GM12878 (cell line): ENCODE measurements around the gene INSL3. TPM values are rescaled to one million over a fixed set of nuclear protein-coding genes. Genes with fewer than 3 reads are reported as not detected.

Source experiments
- CBX5 ChIP-seq: sonication (generic); IDR thresholded peaks from 2 replicates; pipeline ENCODE4 v1.6.1; 2016; ENCODE audit warnings: low read depth, moderate library complexity, mild to moderate bottlenecking, inconsistent platforms
- CREB1 ChIP-seq: IDR thresholded peaks from 2 replicates; pipeline ENCODE4 v1.6.1; 2012; ENCODE audit warnings: low read depth, mild to moderate bottlenecking, inconsistent platforms
- EED ChIP-seq: sonication (generic); IDR thresholded peaks from 2 replicates; pipeline ENCODE4 v1.6.1; 2016; ENCODE audit warnings: antibody characterized with exemption, low read depth
- IKZF2 ChIP-seq, 2 experiments: fragments of 450-650 bp; IDR thresholded peaks; 2 replicates each; pipeline ENCODE4 v1.6.1; 2017; ENCODE audit warnings: mild to moderate bottlenecking in 2 of 2, moderate library complexity in 2 of 2
- JUND ChIP-seq: IDR thresholded peaks from 2 replicates; pipeline ENCODE4 v1.6.1; 2012; ENCODE audit warnings: low read depth, mild to moderate bottlenecking, low read length, improper control_type of control experiment, moderate library complexity
- PML ChIP-seq: IDR thresholded peaks from 2 replicates; pipeline ENCODE4 v1.6.1; 2012; ENCODE audit warnings: low read length, inconsistent platforms
- POLR2A ChIP-seq: IDR thresholded peaks from 2 replicates; pipeline ENCODE4 v1.6.1; 2011; ENCODE audit warnings: low read depth, mild to moderate bottlenecking, low read length
- SIN3A ChIP-seq: IDR thresholded peaks from 2 replicates; pipeline ENCODE4 v1.6.1; 2012; ENCODE audit warnings: low read depth, low read length, improper control_type of control experiment
- TBL1XR1 ChIP-seq: IDR thresholded peaks from 2 replicates; pipeline ENCODE4 v1.6.1; 2012; ENCODE audit warnings: low read depth, low read length, improper control_type of control experiment
- polyA plus RNA-seq, 11 experiments: library from polyadenylated mRNA; depleted of rRNA in 4 of 11; unstranded in 6 of 11; stranded (reverse) in 5 of 11; fragments of >200 nt; fragmentation: Nextera tagmentation in 4 of 11; fragmentation: Illumina TruSeq in 1 of 11; extraction: Ambion mirVana in 4 of 11; extraction: Trizol in 1 of 11; gene quantifications; 1 replicate in 1 of 11; 2 replicates in 10 of 11; pipeline versions ENCODE4 v1.2.1 to v1.2.3, GENCODE V29; 2011 to 2016; ENCODE audit warnings: inconsistent platforms in 2 of 11, missing spikeins in 2 of 11, low read depth in 1 of 11
- total RNA-seq, 4 experiments: library from RNA; depleted of rRNA in 3 of 4; stranded (reverse); fragments of >200 nt in 3 of 4; fragmentation: Illumina TruSeq in 1 of 4; extraction: Trizol in 1 of 4; gene quantifications; 2 replicates each; pipeline versions ENCODE4 v1.2.1 to v1.2.3, GENCODE V29; 2013 to 2021
- TF ChIP-seq, protein P1 (sequence below): fragments of 150-350 bp; IDR thresholded peaks from 2 replicates; pipeline ENCODE4 v1.6.1; 2016; ENCODE audit warnings: low read depth, low read length
- TF ChIP-seq, protein P2 (sequence below): IDR thresholded peaks from 2 replicates; pipeline ENCODE4 v1.6.1; 2011; ENCODE audit warnings: borderline replicate concordance, low read depth, mild to moderate bottlenecking, moderate library complexity, mixed read lengths, low read length; ENCODE audit not compliant: insufficient read depth; ENCODE audit errors: extremely low read length
- TF ChIP-seq, protein P3 (sequence below): fragments of 150-350 bp; IDR thresholded peaks from 2 replicates; pipeline ENCODE4 v1.6.1; 2014; ENCODE audit warnings: mild to moderate bottlenecking, low read depth, low read length
- TF ChIP-seq, protein P4 (sequence below): IDR thresholded peaks from 2 replicates; pipeline ENCODE4 v1.6.1; 2011; ENCODE audit warnings: low read depth, low read length, improper control_type of control experiment, borderline replicate concordance
- TF ChIP-seq, protein P5 (sequence below): IDR thresholded peaks from 2 replicates; pipeline ENCODE4 v1.6.1; 2012; ENCODE audit warnings: low read depth, low read length, improper control_type of control experiment
- TF ChIP-seq, protein P6 (sequence below): fragments of 450-650 bp; IDR thresholded peaks from 2 replicates; pipeline ENCODE4 v1.6.1; 2017; ENCODE audit warnings: mild to moderate bottlenecking, low read depth, inconsistent platforms; ENCODE audit not compliant: poor library complexity, severe bottlenecking
- TF ChIP-seq, protein P7 (sequence below), 3 experiments: IDR thresholded peaks in 2 of 3; conservative IDR thresholded peaks in 1 of 3; 2 replicates each; pipeline ENCODE4 v1.5.1; 2011; ENCODE audit warnings: low read depth in 3 of 3, low read length in 3 of 3, mild to moderate bottlenecking in 3 of 3, control low read depth in 2 of 3, moderate library complexity in 2 of 3, inconsistent platforms in 1 of 3, mixed read lengths in 1 of 3; ENCODE audit not compliant: control insufficient read depth in 2 of 3, insufficient read depth in 1 of 3; ENCODE audit errors: extremely low read depth in 1 of 3

Gene INSL3
- total and polyA plus RNA-seq, 10 of the 15 experiments (the other 5 are each of a cell fraction or from before 2014, with no cell fraction given) = 0.27 to 1.9 (median 0.70) TPM

DNA sequence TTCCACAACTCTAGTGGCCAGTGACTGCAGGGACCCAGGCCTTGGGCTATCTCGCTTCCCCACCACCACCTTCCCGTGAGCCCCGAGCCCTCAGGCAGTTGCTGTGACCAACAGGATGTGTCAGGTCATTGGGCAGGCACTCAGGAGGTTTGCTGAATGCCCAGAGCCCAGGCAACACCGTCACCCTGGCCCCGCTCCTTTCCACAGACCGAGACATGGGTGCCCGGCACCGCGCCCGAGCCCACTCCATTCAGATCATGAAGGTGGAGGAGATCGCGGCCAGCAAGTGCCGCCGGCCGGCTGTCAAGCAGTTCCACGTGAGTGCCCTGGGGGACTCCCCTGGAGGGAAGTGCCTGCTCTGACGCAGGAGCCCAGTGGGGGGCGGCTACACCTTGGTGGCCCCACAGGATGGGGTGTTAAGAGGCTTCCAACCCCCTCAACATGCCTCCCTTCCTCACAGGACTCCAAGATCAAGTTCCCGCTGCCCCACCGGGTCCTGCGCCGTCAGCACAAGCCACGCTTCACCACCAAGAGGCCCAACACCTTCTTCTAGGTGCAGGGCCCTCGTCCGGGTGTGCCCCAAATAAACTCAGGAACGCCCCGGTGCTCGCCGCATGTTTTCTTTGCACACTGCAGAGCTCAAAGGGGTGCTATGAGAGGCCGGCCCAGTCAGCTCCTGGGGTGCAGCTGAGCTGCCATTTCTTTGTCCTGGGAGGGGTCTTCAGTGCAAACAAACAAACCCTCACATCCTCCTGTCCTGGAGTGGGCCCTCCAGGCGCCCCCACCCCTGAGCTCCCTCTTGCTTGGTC, 41.6 kb upstream of the INSL3 start (continued):
- TF ChIP-seq, protein P1, sequence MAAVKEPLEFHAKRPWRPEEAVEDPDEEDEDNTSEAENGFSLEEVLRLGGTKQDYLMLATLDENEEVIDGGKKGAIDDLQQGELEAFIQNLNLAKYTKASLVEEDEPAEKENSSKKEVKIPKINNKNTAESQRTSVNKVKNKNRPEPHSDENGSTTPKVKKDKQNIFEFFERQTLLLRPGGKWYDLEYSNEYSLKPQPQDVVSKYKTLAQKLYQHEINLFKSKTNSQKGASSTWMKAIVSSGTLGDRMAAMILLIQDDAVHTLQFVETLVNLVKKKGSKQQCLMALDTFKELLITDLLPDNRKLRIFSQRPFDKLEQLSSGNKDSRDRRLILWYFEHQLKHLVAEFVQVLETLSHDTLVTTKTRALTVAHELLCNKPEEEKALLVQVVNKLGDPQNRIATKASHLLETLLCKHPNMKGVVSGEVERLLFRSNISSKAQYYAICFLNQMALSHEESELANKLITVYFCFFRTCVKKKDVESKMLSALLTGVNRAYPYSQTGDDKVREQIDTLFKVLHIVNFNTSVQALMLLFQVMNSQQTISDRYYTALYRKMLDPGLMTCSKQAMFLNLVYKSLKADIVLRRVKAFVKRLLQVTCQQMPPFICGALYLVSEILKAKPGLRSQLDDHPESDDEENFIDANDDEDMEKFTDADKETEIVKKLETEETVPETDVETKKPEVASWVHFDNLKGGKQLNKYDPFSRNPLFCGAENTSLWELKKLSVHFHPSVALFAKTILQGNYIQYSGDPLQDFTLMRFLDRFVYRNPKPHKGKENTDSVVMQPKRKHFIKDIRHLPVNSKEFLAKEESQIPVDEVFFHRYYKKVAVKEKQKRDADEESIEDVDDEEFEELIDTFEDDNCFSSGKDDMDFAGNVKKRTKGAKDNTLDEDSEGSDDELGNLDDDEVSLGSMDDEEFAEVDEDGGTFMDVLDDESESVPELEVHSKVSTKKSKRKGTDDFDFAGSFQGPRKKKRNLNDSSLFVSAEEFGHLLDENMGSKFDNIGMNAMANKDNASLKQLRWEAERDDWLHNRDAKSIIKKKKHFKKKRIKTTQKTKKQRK = no peak
- TF ChIP-seq TBL1XR1 = no peak
- TF ChIP-seq, protein P2, sequence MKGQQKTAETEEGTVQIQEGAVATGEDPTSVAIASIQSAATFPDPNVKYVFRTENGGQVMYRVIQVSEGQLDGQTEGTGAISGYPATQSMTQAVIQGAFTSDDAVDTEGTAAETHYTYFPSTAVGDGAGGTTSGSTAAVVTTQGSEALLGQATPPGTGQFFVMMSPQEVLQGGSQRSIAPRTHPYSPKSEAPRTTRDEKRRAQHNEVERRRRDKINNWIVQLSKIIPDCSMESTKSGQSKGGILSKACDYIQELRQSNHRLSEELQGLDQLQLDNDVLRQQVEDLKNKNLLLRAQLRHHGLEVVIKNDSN = no peak
- TF ChIP-seq PML = no peak
- TF ChIP-seq, protein P3, sequence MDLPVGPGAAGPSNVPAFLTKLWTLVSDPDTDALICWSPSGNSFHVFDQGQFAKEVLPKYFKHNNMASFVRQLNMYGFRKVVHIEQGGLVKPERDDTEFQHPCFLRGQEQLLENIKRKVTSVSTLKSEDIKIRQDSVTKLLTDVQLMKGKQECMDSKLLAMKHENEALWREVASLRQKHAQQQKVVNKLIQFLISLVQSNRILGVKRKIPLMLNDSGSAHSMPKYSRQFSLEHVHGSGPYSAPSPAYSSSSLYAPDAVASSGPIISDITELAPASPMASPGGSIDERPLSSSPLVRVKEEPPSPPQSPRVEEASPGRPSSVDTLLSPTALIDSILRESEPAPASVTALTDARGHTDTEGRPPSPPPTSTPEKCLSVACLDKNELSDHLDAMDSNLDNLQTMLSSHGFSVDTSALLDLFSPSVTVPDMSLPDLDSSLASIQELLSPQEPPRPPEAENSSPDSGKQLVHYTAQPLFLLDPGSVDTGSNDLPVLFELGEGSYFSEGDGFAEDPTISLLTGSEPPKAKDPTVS = no peak
- TF ChIP-seq, protein P4, sequence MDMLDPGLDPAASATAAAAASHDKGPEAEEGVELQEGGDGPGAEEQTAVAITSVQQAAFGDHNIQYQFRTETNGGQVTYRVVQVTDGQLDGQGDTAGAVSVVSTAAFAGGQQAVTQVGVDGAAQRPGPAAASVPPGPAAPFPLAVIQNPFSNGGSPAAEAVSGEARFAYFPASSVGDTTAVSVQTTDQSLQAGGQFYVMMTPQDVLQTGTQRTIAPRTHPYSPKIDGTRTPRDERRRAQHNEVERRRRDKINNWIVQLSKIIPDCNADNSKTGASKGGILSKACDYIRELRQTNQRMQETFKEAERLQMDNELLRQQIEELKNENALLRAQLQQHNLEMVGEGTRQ = no peak
- TF ChIP-seq JUND = no peak
- TF ChIP-seq IKZF2 (IDR thresholded peaks at IDR 0.05) = no peak
- TF ChIP-seq, protein P5, sequence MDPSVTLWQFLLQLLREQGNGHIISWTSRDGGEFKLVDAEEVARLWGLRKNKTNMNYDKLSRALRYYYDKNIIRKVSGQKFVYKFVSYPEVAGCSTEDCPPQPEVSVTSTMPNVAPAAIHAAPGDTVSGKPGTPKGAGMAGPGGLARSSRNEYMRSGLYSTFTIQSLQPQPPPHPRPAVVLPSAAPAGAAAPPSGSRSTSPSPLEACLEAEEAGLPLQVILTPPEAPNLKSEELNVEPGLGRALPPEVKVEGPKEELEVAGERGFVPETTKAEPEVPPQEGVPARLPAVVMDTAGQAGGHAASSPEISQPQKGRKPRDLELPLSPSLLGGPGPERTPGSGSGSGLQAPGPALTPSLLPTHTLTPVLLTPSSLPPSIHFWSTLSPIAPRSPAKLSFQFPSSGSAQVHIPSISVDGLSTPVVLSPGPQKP = no peak
- no peak for TF ChIP-seq CBX5
- TF ChIP-seq CREB1 = 0 out of 2 replicates have a peak, but pooled peaks have one; percentile 17
- TF ChIP-seq EED = no peak
- TF ChIP-seq, protein P6, sequence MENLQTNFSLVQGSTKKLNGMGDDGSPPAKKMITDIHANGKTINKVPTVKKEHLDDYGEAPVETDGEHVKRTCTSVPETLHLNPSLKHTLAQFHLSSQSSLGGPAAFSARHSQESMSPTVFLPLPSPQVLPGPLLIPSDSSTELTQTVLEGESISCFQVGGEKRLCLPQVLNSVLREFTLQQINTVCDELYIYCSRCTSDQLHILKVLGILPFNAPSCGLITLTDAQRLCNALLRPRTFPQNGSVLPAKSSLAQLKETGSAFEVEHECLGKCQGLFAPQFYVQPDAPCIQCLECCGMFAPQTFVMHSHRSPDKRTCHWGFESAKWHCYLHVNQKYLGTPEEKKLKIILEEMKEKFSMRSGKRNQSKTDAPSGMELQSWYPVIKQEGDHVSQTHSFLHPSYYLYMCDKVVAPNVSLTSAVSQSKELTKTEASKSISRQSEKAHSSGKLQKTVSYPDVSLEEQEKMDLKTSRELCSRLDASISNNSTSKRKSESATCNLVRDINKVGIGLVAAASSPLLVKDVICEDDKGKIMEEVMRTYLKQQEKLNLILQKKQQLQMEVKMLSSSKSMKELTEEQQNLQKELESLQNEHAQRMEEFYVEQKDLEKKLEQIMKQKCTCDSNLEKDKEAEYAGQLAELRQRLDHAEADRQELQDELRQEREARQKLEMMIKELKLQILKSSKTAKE = no peak
- TF ChIP-seq SIN3A = no peak
- TF ChIP-seq, protein P7, sequence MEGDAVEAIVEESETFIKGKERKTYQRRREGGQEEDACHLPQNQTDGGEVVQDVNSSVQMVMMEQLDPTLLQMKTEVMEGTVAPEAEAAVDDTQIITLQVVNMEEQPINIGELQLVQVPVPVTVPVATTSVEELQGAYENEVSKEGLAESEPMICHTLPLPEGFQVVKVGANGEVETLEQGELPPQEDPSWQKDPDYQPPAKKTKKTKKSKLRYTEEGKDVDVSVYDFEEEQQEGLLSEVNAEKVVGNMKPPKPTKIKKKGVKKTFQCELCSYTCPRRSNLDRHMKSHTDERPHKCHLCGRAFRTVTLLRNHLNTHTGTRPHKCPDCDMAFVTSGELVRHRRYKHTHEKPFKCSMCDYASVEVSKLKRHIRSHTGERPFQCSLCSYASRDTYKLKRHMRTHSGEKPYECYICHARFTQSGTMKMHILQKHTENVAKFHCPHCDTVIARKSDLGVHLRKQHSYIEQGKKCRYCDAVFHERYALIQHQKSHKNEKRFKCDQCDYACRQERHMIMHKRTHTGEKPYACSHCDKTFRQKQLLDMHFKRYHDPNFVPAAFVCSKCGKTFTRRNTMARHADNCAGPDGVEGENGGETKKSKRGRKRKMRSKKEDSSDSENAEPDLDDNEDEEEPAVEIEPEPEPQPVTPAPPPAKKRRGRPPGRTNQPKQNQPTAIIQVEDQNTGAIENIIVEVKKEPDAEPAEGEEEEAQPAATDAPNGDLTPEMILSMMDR (IDR thresholded peaks at IDR 0.05 in 2 of 3, conservative IDR thresholded peaks at IDR 0.05 in 1 of 3; ENCODE audit: control insufficient read depth in 2 of 3, extremely low read depth in 1 of 3, insufficient read depth in 1 of 3, low read depth in 3 of 3, low read length in 3 of 3) = peak in 2 of 3 experiments; percentile 17 to 20; a peak in 1 of 6 replicates
- TF ChIP-seq POLR2A = peak; percentile 50; the same call in 1 of the 2 replicates
